Measurements from ENCODE around the gene TSSK3. TPM values are rescaled to one million over a fixed set of nuclear protein-coding genes. Genes with fewer than 3 reads are reported as not detected.

The TSSK3 gene
- polyA plus RNA-seq, 1 donor (not counting 4 experiments of a cell fraction or from before 2014, with no cell fraction given): 0.14 TPM

DNA sequence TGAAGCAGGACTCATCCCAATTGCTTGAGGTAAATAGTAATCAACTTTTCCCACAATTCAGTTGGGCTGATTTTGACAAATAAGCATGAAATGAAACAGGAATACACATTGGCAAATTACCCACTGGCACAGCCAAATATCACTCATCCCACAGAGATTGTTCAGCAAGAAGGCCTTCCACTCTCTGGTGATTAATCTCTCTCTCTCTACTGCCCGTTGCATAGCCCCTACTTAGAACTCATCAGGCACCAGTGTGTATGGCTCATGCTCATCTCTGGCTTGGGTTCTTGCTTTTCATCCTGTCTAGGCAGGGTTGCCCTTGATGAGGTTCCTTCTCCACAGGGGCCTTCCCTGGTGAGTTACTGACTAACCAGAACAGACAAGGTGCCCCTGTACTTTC is 30.8 kb downstream of the TSSK3 start:
- dilution Hi-C loops (cut with MboI; ENCODE audit: extremely low pct_ligation_motif_present, low sequenced_read_pairs): no loop called here
- FAIRE-seq: no peak
- TF ChIP-seq, protein P1, sequence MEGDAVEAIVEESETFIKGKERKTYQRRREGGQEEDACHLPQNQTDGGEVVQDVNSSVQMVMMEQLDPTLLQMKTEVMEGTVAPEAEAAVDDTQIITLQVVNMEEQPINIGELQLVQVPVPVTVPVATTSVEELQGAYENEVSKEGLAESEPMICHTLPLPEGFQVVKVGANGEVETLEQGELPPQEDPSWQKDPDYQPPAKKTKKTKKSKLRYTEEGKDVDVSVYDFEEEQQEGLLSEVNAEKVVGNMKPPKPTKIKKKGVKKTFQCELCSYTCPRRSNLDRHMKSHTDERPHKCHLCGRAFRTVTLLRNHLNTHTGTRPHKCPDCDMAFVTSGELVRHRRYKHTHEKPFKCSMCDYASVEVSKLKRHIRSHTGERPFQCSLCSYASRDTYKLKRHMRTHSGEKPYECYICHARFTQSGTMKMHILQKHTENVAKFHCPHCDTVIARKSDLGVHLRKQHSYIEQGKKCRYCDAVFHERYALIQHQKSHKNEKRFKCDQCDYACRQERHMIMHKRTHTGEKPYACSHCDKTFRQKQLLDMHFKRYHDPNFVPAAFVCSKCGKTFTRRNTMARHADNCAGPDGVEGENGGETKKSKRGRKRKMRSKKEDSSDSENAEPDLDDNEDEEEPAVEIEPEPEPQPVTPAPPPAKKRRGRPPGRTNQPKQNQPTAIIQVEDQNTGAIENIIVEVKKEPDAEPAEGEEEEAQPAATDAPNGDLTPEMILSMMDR (optimal IDR thresholded peaks at IDR 0.05 in 1 of 3, IDR thresholded peaks at IDR 0.05 in 1 of 3, conservative IDR thresholded peaks at IDR 0.05 in 1 of 3; ENCODE audit: extremely low read depth in 1 of 3, insufficient read depth in 2 of 3, low read length in 3 of 3): no peak
- no peak for TF ChIP-seq EZH2 (IDR thresholded peaks at IDR 0.05; ENCODE audit: low read length)
- H4K20me1 ChIP-seq (ENCODE audit: control insufficient read depth, extremely low read depth, insufficient read depth, low read length): no peaks in the 10 kb centered on the region
- peak overlapping the region; percentile 99 for H3K9ac ChIP-seq (ENCODE audit: control insufficient read depth, extremely low read depth, insufficient read depth, low read length)
- peaks cover 13 to 20% of the 10 kb centered on the region in 2 experiments for H3K36me3 ChIP-seq (ENCODE audit: control insufficient read depth in 2 of 2, extremely low read depth in 1 of 2, insufficient read depth in 2 of 2, low read length in 2 of 2)
- H3K27ac ChIP-seq (ENCODE audit: control insufficient read depth, insufficient read depth, low read length): peak overlapping the region; percentile 96
- peak overlapping the region; percentile 88 to 98 (median 93) for H3K4me3 ChIP-seq (ENCODE audit: control insufficient read depth in 2 of 3, extremely low read depth in 1 of 3, insufficient read depth in 2 of 3, low read depth in 1 of 3, low read length in 3 of 3)
- no peaks in the 10 kb centered on the region for H3K9me1 ChIP-seq (ENCODE audit: control insufficient read depth, extremely low read depth, insufficient read depth, low read length)
- no peaks in the 10 kb centered on the region for H3K27me3 ChIP-seq (ENCODE audit: control insufficient read depth, extremely low read depth, insufficient read depth, low read length)
- no peak for DNase-seq (ENCODE audit: low read depth, low spot score)
- H3K79me2 ChIP-seq (ENCODE audit: control insufficient read depth, insufficient read depth, low read length): peaks cover 27% of the 10 kb centered on the region
- H3K4me1 ChIP-seq (ENCODE audit: control insufficient read depth, extremely low read depth, insufficient read depth, low read length): peaks cover 9% of the 10 kb centered on the region
- H3K9me3 ChIP-seq (ENCODE audit: control insufficient read depth, low read depth, low read length): no peaks in the 10 kb centered on the region
- no peak overlapping the region for H2AFZ ChIP-seq (ENCODE audit: control insufficient read depth, low read length)
- H3K4me2 ChIP-seq (ENCODE audit: control insufficient read depth, extremely low read depth, insufficient read depth, low read depth, low read length): peak overlapping the region; percentile 100

DNA sequence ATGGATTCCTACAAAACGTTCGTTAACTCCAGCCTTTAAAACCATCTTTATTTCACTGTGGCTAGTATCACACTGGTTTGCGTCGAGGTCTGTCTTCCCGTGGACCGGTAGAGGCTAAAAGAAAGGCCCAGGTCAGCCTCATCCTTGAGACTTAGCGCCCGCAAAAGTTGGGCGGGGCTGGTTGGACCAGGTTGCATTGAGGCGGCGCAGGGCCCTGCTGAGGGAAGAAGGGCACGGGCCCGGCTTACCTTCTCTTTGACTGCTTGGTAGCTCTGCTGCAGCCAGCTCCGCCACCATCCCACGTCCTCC is 31.4 kb downstream of the TSSK3 start:
- no peak for DNase-seq (ENCODE audit: low read depth, low spot score)
- no peak for FAIRE-seq
- Histone ChIP-seq H3K4me1 (ENCODE audit: control insufficient read depth, extremely low read depth, insufficient read depth, low read length) (peaks cover 9% of the 10 kb centered on the region), H4K20me1 (ENCODE audit: control insufficient read depth, extremely low read depth, insufficient read depth, low read length) (no peaks in the 10 kb centered on the region), H3K9me1 (ENCODE audit: control insufficient read depth, extremely low read depth, insufficient read depth, low read length) (no peaks in the 10 kb centered on the region), H3K9me3 (ENCODE audit: control insufficient read depth, low read depth, low read length) (no peaks in the 10 kb centered on the region), H3K4me2 (ENCODE audit: control insufficient read depth, extremely low read depth, insufficient read depth, low read depth, low read length) (peak overlapping the region; percentile 100), H3K27ac (ENCODE audit: control insufficient read depth, insufficient read depth, low read length) (peak overlapping the region; percentile 96), H3K4me3 (ENCODE audit: control insufficient read depth in 2 of 3, extremely low read depth in 1 of 3, insufficient read depth in 2 of 3, low read depth in 1 of 3, low read length in 3 of 3) (peak overlapping the region; percentile 88 to 98 (median 93)), H3K36me3 (ENCODE audit: control insufficient read depth in 2 of 2, extremely low read depth in 1 of 2, insufficient read depth in 2 of 2, low read length in 2 of 2) (peaks cover 10 to 16% of the 10 kb centered on the region in 2 experiments), H3K79me2 (ENCODE audit: control insufficient read depth, insufficient read depth, low read length) (peaks cover 27% of the 10 kb centered on the region), H3K27me3 (ENCODE audit: control insufficient read depth, extremely low read depth, insufficient read depth, low read length) (no peaks in the 10 kb centered on the region), H2AFZ (ENCODE audit: control insufficient read depth, low read length) (peak overlapping the region; percentile 98), H3K9ac (ENCODE audit: control insufficient read depth, extremely low read depth, insufficient read depth, low read length) (peak overlapping the region; percentile 99)
- dilution Hi-C loops (cut with MboI; ENCODE audit: extremely low pct_ligation_motif_present, low sequenced_read_pairs): no loop called here
- TF ChIP-seq EZH2 (IDR thresholded peaks at IDR 0.05; ENCODE audit: low read length): no peak
- TF ChIP-seq, protein P1 (optimal IDR thresholded peaks at IDR 0.05 in 1 of 3, IDR thresholded peaks at IDR 0.05 in 1 of 3, conservative IDR thresholded peaks at IDR 0.05 in 1 of 3; ENCODE audit: extremely low read depth in 1 of 3, insufficient read depth in 2 of 3, low read length in 3 of 3): no peak

Measured in keratinocyte (primary cell).